Stimulated activated CD8-positive, alpha-beta memory T cell treated with anti-CD3 and anti-CD28 coated beads, Interleukin-12 subunit alpha, Interleukin-12 subunit beta, amount 100 ng/mL, for 1 hour (primary cell): ENCODE measurements around the gene APLP2.
"Not testable (repeated sequence)": the region's sequence is repeated elsewhere in the genome, so short reads cannot be mapped to it uniquely, and the experiment has no call there.

Experiments used
- DNase-seq: peaks from one replicate; pipeline ENCODE4 v3.0.0-alpha.2; 2020; ENCODE audit warnings: low read depth

APLP2 gene

GRCh38 chr11:130069659-130070108, at the start of gene APLP2:
Gene APLP2 (plus strand): TSS chr11:130069894. CDS start chr11:130069978, 84 bp downstream.
- DNase-seq: peak; percentile 96

GRCh38 chr11:130020323-130020722, 49.4 kb upstream of the APLP2 start:
- no peak for DNase-seq

GRCh38 chr11:130021606-130022005, 48.1 kb upstream of the APLP2 start:
- DNase-seq: not testable (repeated sequence)

GRCh38 chr11:130022799-130023198, 46.9 kb upstream of the APLP2 start:
- DNase-seq: no peak

- no peak for DNase-seq
Measured at GRCh38 chr11:130023204-130023603, 46.5 kb upstream of the APLP2 start.

- no peak for DNase-seq
Measured at GRCh38 chr11:130024361-130024760, 45.3 kb upstream of the APLP2 start.

GRCh38 chr11:130025371-130025770, 44.3 kb upstream of the APLP2 start:
- DNase-seq: no peak

- DNase-seq: no peak
Measured at GRCh38 chr11:130029137-130029536, 40.6 kb upstream of the APLP2 start.

- DNase-seq: no peak
Measured at GRCh38 chr11:130031056-130031455, 38.6 kb upstream of the APLP2 start.

- no peak for DNase-seq
Measured at GRCh38 chr11:130031945-130032344, 37.7 kb upstream of the APLP2 start.

- no peak for DNase-seq
Measured at GRCh38 chr11:130032931-130033330, 36.8 kb upstream of the APLP2 start.

- DNase-seq: no peak
Measured at GRCh38 chr11:130034236-130034635, 35.5 kb upstream of the APLP2 start.

GRCh38 chr11:130037058-130037457, 32.6 kb upstream of the APLP2 start:
- no peak for DNase-seq

- DNase-seq: no peak
Measured at GRCh38 chr11:130037881-130038585, 31.7 kb upstream of the APLP2 start.

- no peak for DNase-seq
Measured at GRCh38 chr11:130040281-130040940, 29.3 kb upstream of the APLP2 start.

- no peak for DNase-seq
Measured at GRCh38 chr11:130042093-130042591, 27.6 kb upstream of the APLP2 start.

GRCh38 chr11:130043575-130043974, 26.1 kb upstream of the APLP2 start:
- no peak for DNase-seq

- no peak for DNase-seq
Measured at GRCh38 chr11:130047141-130047540, 22.6 kb upstream of the APLP2 start.

- DNase-seq: no peak
Measured at GRCh38 chr11:130049328-130049771, 20.3 kb upstream of the APLP2 start.

GRCh38 chr11:130050257-130050656, 19.4 kb upstream of the APLP2 start:
- no peak for DNase-seq

GRCh38 chr11:130051082-130051481, 18.6 kb upstream of the APLP2 start:
- DNase-seq: no peak

GRCh38 chr11:130052567-130052966, 17.1 kb upstream of the APLP2 start:
- no peak for DNase-seq

GRCh38 chr11:130054966-130055365, 14.7 kb upstream of the APLP2 start:
- DNase-seq: no peak
